ENCODE results near the gene TRIP6.
A peak's percentile ranks its signal among the peaks of the same experiment; 100 is the strongest.

TRIP6 gene

GRCh38 chr7:100867040-100867775, at the start of gene TRIP6:
Gene TRIP6, plus strand, starts transcription at chr7:100867387. Its CDS starts 111 bp downstream, at chr7:100867498.
- DNase-seq = peak; percentile 85

- no peak for DNase-seq
These were observed 48.8 kb upstream of the TRIP6 start for GRCh38 chr7:100818366-100818765.

GRCh38 chr7:100818825-100819224, 48.4 kb upstream of the TRIP6 start:
- no peak for DNase-seq

- DNase-seq = no peak
These were observed 47.6 kb upstream of the TRIP6 start for GRCh38 chr7:100819586-100819985.

- no peak for DNase-seq
These were observed 44.7 kb upstream of the TRIP6 start for GRCh38 chr7:100822236-100823139.

GRCh38 chr7:100823140-100823525, 44.1 kb upstream of the TRIP6 start:
- no peak for DNase-seq

GRCh38 chr7:100823534-100823933, 43.7 kb upstream of the TRIP6 start:
- DNase-seq = no peak

- DNase-seq = no peak
These were observed 42.5 kb upstream of the TRIP6 start for GRCh38 chr7:100824499-100825214.

GRCh38 chr7:100825215-100825671, 41.9 kb upstream of the TRIP6 start:
- no peak for DNase-seq

GRCh38 chr7:100825751-100826513, 41.3 kb upstream of the TRIP6 start:
- DNase-seq = no peak

GRCh38 chr7:100826514-100827329, 40.5 kb upstream of the TRIP6 start:
- no peak for DNase-seq

GRCh38 chr7:100827330-100828226, 39.6 kb upstream of the TRIP6 start, which contains the start of gene EPHB4:
Gene EPHB4, minus strand, starts transcription at chr7:100827523. Its CDS starts 493 bp downstream, at chr7:100827030.
- no peak for DNase-seq

- DNase-seq = no peak
These were observed 38.0 kb upstream of the TRIP6 start for GRCh38 chr7:100829150-100829716.

GRCh38 chr7:100830396-100830795, 36.8 kb upstream of the TRIP6 start:
- DNase-seq = no peak

- no peak for DNase-seq
These were observed 34.9 kb upstream of the TRIP6 start for GRCh38 chr7:100832281-100832633.

GRCh38 chr7:100835903-100836811, 31.0 kb upstream of the TRIP6 start:
- DNase-seq = no peak

GRCh38 chr7:100836812-100837098, 30.4 kb upstream of the TRIP6 start:
- no peak for DNase-seq

GRCh38 chr7:100837099-100837836, 29.9 kb upstream of the TRIP6 start:
- DNase-seq = peak; percentile 91
